ENCODE measurements around the gene EDIL3. TPM values are rescaled to one million over a fixed set of nuclear protein-coding genes. Genes with fewer than 3 reads are reported as not detected.

EDIL3 gene
- total and polyA plus RNA-seq, 2 of the 13 experiments (the other 11 are each of a cell fraction or from before 2014, with no cell fraction given) = 0.01 TPM; not detected in 1

- Histone ChIP-seq H3K9me3 (ENCODE audit: low read length) (no peaks in the 10 kb centered on the region), H3K27me3 (ENCODE audit: control insufficient read depth in 1 of 2, insufficient read depth in 2 of 2, low read length in 2 of 2) (no peaks in the 10 kb centered on the region), H3K4me1 (ENCODE audit: insufficient read depth, low read length) (peaks cover 9% of the 10 kb centered on the region), H4K20me1 (ENCODE audit: insufficient read depth, low read length) (no peaks in the 10 kb centered on the region), H2AFZ (ENCODE audit: low read length) (no peak overlapping the region), H3K36me3 (replicated peaks in 1 of 2; ENCODE audit: control insufficient read depth in 1 of 2, insufficient read depth in 2 of 2, low read length in 2 of 2) (no peaks in the 10 kb centered on the region), H3K9ac (ENCODE audit: insufficient read depth, low read depth, low read length) (no peak overlapping the region), H3K79me2 (ENCODE audit: insufficient read depth, low read length) (no peaks in the 10 kb centered on the region), H3K27ac (ENCODE audit: extremely low read length, insufficient read depth, low read length) (no peak overlapping the region), H3K4me3 (replicated peaks in 1 of 3; ENCODE audit: insufficient read depth in 1 of 3, low read depth in 2 of 3, low read length in 3 of 3) (no peak overlapping the region), H3K4me2 (ENCODE audit: low read depth, low read length) (no peak overlapping the region)
- intact Hi-C loops (cut with micrococcal nuclease; ENCODE audit: unreplicated experiment) = no loop called here
- BruUV-seq (replicated peaks) = no TSS peak
- DNase-seq (ENCODE audit: low spot score) (no peak), ATAC-seq (no peak), FAIRE-seq (no peak)
- 2% methylated on average over 1 of the region's 1 CpG for WGBS (ENCODE audit: low lambda C conversion rate)
- ChIA-PET POLR2A (no interaction called here), CTCF (ENCODE audit: low intra/inter-chr PET ratio, low total read pairs) (no interaction called here)
- TF ChIP-seq MAFK (conservative IDR thresholded peaks at IDR 0.05 in 1 of 2, IDR thresholded peaks at IDR 0.05 in 1 of 2; ENCODE audit: low read length in 2 of 2) (no peak), ZNF207 (IDR thresholded peaks at IDR 0.05; ENCODE audit: borderline replicate concordance) (no peak), FOSL2 (CRISPR knock-in tag; IDR thresholded peaks at IDR 0.05) (no peak)
- in situ Hi-C loops (cut with HindIII; ENCODE audit: extremely low pct_ligation_motif_present, low pct_unique_long_range_greater_than_20kb) = no loop called here
Measured at GRCh38 chr5:84301535-84301934, 83.1 kb downstream of the EDIL3 start.

GRCh38 chr5:84299959-84300358, 84.7 kb downstream of the EDIL3 start:
- no peaks in the 10 kb centered on the region for H3K79me2 ChIP-seq (ENCODE audit: insufficient read depth, low read length)
- in situ Hi-C loops (cut with HindIII; ENCODE audit: extremely low pct_ligation_motif_present, low pct_unique_long_range_greater_than_20kb) = no loop called here
- H3K36me3 ChIP-seq (replicated peaks in 1 of 2; ENCODE audit: control insufficient read depth in 1 of 2, insufficient read depth in 2 of 2, low read length in 2 of 2) = no peaks in the 10 kb centered on the region
- H3K9me3 ChIP-seq (ENCODE audit: low read length) = no peaks in the 10 kb centered on the region
- no peak overlapping the region for H3K4me3 ChIP-seq (replicated peaks in 1 of 3; ENCODE audit: insufficient read depth in 1 of 3, low read depth in 2 of 3, low read length in 3 of 3)
- ATAC-seq = no peak
- no peak overlapping the region for H3K4me2 ChIP-seq (ENCODE audit: low read depth, low read length)
- no peak overlapping the region for H3K27ac ChIP-seq (ENCODE audit: extremely low read length, insufficient read depth, low read length)
- POLR2A ChIA-PET = no interaction called here
- no peak overlapping the region for H2AFZ ChIP-seq (ENCODE audit: low read length)
- CTCF ChIA-PET (ENCODE audit: low intra/inter-chr PET ratio, low total read pairs) = no interaction called here
- H3K4me1 ChIP-seq (ENCODE audit: insufficient read depth, low read length) = peaks cover 3% of the 10 kb centered on the region
- no peak overlapping the region for H3K9ac ChIP-seq (ENCODE audit: insufficient read depth, low read depth, low read length)
- DNase-seq (ENCODE audit: low spot score) = no peak
- 0% methylated on average over 1 of the region's 1 CpG for WGBS (ENCODE audit: low lambda C conversion rate)
- H4K20me1 ChIP-seq (ENCODE audit: insufficient read depth, low read length) = no peaks in the 10 kb centered on the region
- intact Hi-C loops (cut with micrococcal nuclease; ENCODE audit: unreplicated experiment) = no loop called here
- FAIRE-seq = no peak
- H3K27me3 ChIP-seq (ENCODE audit: control insufficient read depth in 1 of 2, insufficient read depth in 2 of 2, low read length in 2 of 2) = no peaks in the 10 kb centered on the region
- BruUV-seq (replicated peaks) = no TSS peak
- TF ChIP-seq CSRNP2 (CRISPR knock-in tag; conservative IDR thresholded peaks at IDR 0.05; ENCODE audit: low read depth) = no peak
- TF ChIP-seq ZNF143 (CRISPR knock-in tag; IDR thresholded peaks at IDR 0.05) = no peak
- TF ChIP-seq ZSCAN5A (CRISPR knock-in tag; IDR thresholded peaks at IDR 0.05; ENCODE audit: borderline replicate concordance) = no peak
- TF ChIP-seq ZNF318 (CRISPR knock-in tag; IDR thresholded peaks at IDR 0.05) = no peak

Measured in HepG2 (cell line).